C4-2B (cell line): ENCODE results near the gene PRPSAP1.

Experiments used
- CTCF ChIP-seq: fragments of 450-650 bp; conservative IDR thresholded peaks from 2 replicates; pipeline ENCODE4 v1.5.1; 2017; ENCODE audit warnings: mild to moderate bottlenecking
- ZFX ChIP-seq: fragments of 450-650 bp; IDR thresholded peaks from 2 replicates; pipeline ENCODE4 v1.6.1; 2017

- TF ChIP-seq CTCF (no peak), ZFX (no peak)
These were observed 40.5 kb upstream of the PRPSAP1 start for GRCh38 chr17:76394166-76394565.
